Measurements from ENCODE around the gene PHETA1. TPM values are rescaled to one million over a fixed set of nuclear protein-coding genes. Genes with fewer than 3 reads are reported as not detected.
"Not testable (repeated sequence)": the region's sequence is repeated elsewhere in the genome, so short reads cannot be mapped to it uniquely, and the experiment has no call there.

PHETA1 gene
- total and polyA plus RNA-seq, 5 donors from 2014 or later = 0.34 to 2.4 (median 1.1) TPM

DNA sequence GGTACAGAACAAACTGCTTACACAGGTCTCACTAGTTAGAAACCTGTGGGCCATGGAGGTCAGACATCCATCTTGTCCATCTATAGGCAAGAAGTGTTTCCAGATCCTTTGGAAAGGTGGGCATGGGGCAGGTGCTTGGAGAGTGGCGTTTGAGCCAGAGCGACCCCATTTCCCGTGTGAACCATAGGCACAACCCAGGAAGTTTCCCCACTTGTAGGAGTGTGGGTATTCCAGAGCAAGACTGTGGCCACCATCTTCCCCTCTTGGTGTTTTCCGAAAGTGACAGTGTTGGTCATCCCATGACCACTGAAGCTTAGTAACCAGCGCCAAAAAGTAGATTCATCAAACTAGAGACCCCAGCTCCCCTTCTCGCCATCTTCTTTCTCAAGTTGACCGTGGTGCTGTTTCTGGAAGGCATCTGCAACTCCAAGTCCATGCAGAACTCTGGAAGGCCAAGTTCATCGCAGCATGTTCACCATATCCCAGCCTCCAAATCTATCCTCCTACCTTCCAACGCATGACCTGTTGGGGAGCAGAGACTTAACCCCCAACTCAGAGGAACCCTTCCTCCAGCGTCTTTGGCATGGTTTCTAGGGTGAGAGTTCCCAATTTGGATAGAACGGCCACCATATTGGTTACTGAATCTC lies 19.7 kb downstream of the PHETA1 start:
- Histone ChIP-seq H3K36me3 (ENCODE audit: control insufficient read depth, insufficient read depth, low read length) (no peaks in the 10 kb centered on the region), H3K9me3 (ENCODE audit: control insufficient read depth in 2 of 2, low read length in 2 of 2) (no peaks in the 10 kb centered on the region), H3K4me1 (ENCODE audit: control insufficient read depth, insufficient read depth, low read length, poor library complexity, severe bottlenecking) (no peaks in the 10 kb centered on the region), H3K4me3 (ENCODE audit: low read depth, low read length) (no peak overlapping the region), H3K27me3 (ENCODE audit: control insufficient read depth, insufficient read depth, low read length) (no peaks in the 10 kb centered on the region), H3K27ac (ENCODE audit: insufficient read depth, low read length, poor library complexity, severe bottlenecking) (no peak overlapping the region)
- H3K4me1 Mint-ChIP-seq = no peaks in the 10 kb centered on the region
- H3K27me3 Mint-ChIP-seq = no peaks in the 10 kb centered on the region
- H3K36me3 Mint-ChIP-seq = no peaks in the 10 kb centered on the region
- no peak overlapping the region for H3K4me3 Mint-ChIP-seq
- ATAC-seq (ENCODE audit: low read depth in 2 of 2) (no peak), DNase-seq (no peak)
- peaks cover 0 to 12% (median 2%) of the 10 kb centered on the region in 7 donors for H3K9me3 Mint-ChIP-seq
- H3K27ac Mint-ChIP-seq = no peak overlapping the region

DNA sequence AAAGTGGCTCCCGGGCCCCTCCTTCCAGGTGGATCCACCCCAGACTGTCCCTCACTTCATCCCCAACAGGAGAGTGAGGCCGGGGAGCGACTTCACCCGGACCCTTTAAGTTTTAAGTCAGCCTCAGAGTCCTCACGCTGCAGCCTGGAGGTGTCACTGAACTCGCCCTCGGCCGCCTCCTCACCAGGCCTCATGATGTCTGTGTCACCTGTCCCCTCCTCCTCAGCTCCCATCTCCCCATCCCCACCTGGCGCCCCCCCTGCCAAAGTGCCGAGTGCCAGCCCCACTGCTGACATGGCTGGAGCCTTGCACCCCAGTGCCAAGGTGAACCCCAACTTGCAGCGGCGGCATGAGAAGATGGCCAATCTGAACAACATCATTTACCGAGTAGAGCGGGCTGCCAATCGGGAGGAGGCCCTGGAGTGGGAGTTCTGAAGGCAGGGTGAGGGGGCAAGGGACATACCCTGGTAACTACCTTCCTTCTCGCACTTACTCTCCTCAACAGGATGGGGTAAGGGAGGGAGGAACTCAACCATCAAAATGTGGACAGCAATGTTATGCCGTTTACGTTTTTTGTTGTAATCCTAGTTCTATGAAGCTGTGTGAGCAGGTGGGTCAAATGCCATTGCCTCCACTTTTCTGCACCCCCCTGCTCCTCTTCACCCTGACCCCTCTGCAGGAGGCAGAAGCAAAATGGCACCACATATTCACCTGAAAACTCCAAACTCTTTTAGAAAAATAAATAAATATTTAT lies 20.8 kb downstream of the PHETA1 start:
- Mint-ChIP-seq H3K27me3 (no peaks in the 10 kb centered on the region), H3K4me3 (no peak overlapping the region), H3K36me3 (no peaks in the 10 kb centered on the region), H3K27ac (no peak overlapping the region), H3K4me1 (no peaks in the 10 kb centered on the region), H3K9me3 (peaks cover 0 to 12% (median 3%) of the 10 kb centered on the region in 7 donors)
- no peaks in the 10 kb centered on the region for H3K36me3 ChIP-seq (ENCODE audit: control insufficient read depth, insufficient read depth, low read length)
- no peaks in the 10 kb centered on the region for H3K4me1 ChIP-seq (ENCODE audit: control insufficient read depth, insufficient read depth, low read length, poor library complexity, severe bottlenecking)
- ATAC-seq (ENCODE audit: low read depth in 2 of 2) (no peak), DNase-seq (no peak)
- no peak overlapping the region for H3K4me3 ChIP-seq (ENCODE audit: low read depth, low read length)
- no peaks in the 10 kb centered on the region for H3K9me3 ChIP-seq (ENCODE audit: control insufficient read depth in 2 of 2, low read length in 2 of 2)
- no peak overlapping the region for H3K27ac ChIP-seq (ENCODE audit: insufficient read depth, low read length, poor library complexity, severe bottlenecking)
- H3K27me3 ChIP-seq (ENCODE audit: control insufficient read depth, insufficient read depth, low read length) = no peaks in the 10 kb centered on the region

DNA sequence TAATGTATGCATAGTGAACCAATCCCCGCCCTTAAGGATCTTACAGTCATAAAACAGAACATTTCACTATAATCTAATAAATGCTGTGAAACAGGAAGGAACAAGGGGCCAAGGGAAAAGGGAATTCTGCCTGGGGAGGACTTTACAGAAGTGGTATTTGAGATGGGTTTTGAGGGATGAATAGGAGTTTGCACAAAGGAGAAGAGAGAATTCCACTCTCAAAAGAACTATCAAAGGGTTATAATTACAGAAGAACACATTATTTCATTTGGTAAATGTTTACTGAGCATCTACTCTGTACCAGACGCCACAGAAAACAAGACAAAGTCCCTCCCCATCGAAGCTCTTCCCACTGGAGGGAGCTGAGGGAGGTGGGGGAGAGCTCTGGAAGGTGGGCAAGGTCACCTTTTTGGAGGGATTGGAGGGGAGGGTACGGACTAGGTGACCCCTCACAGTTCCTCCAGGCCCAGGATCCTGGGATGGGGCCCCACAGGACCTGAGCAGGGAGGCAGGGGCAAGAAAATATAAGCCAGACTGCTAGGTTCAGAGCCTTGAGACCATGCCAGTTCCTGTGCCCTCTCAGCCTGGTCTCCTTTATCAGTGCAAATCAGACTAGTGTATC lies 24.5 kb downstream of the PHETA1 start:
- H3K4me3 ChIP-seq (ENCODE audit: low read depth, low read length) = no peak overlapping the region
- no peak for DNase-seq
- Mint-ChIP-seq H3K4me3 (no peak overlapping the region), H3K9me3 (peaks cover 0 to 12% (median 2%) of the 10 kb centered on the region in 7 donors), H3K27me3 (peaks cover 4% of the 10 kb centered on the region), H3K4me1 (no peaks in the 10 kb centered on the region), H3K27ac (no peak overlapping the region), H3K36me3 (no peaks in the 10 kb centered on the region)
- no peaks in the 10 kb centered on the region for H3K27me3 ChIP-seq (ENCODE audit: control insufficient read depth, insufficient read depth, low read length)
- no peak for ATAC-seq (ENCODE audit: low read depth in 2 of 2)
- no peaks in the 10 kb centered on the region for H3K4me1 ChIP-seq (ENCODE audit: control insufficient read depth, insufficient read depth, low read length, poor library complexity, severe bottlenecking)
- no peaks in the 10 kb centered on the region for H3K9me3 ChIP-seq (ENCODE audit: control insufficient read depth in 2 of 2, low read length in 2 of 2)
- no peak overlapping the region for H3K27ac ChIP-seq (ENCODE audit: insufficient read depth, low read length, poor library complexity, severe bottlenecking)
- no peaks in the 10 kb centered on the region for H3K36me3 ChIP-seq (ENCODE audit: control insufficient read depth, insufficient read depth, low read length)

DNA sequence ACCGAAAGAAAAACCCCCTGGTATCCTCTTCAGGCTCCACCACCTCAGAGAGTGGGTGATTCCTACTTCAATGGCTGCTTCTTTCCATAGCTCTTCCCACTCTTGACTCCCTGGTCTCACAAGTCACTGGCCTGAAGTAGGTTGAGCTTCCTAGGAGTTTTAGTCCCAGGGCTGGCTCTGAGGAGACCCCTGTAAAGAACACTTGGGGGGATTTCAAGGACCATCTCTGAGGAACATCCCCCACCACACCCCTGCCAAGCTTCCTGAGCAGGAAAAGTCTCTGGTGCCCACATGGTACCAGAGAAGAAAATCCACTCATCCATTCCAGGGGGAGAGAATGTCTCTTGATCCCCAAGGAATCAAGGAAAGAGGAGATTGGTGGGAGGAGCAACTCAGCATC lies 25.7 kb downstream of the PHETA1 start:
- Histone ChIP-seq H3K36me3 (ENCODE audit: control insufficient read depth, insufficient read depth, low read length) (no peaks in the 10 kb centered on the region), H3K27ac (ENCODE audit: insufficient read depth, low read length, poor library complexity, severe bottlenecking) (no peak overlapping the region), H3K4me3 (ENCODE audit: low read depth, low read length) (no peak overlapping the region), H3K9me3 (ENCODE audit: control insufficient read depth in 2 of 2, low read length in 2 of 2) (no peaks in the 10 kb centered on the region), H3K4me1 (ENCODE audit: control insufficient read depth, insufficient read depth, low read length, poor library complexity, severe bottlenecking) (no peaks in the 10 kb centered on the region), H3K27me3 (ENCODE audit: control insufficient read depth, insufficient read depth, low read length) (no peaks in the 10 kb centered on the region)
- no peaks in the 10 kb centered on the region for H3K4me1 Mint-ChIP-seq
- ATAC-seq (ENCODE audit: low read depth in 2 of 2) (no peak), DNase-seq (no peak)
- no peak overlapping the region for H3K27ac Mint-ChIP-seq
- H3K4me3 Mint-ChIP-seq = no peak overlapping the region
- H3K36me3 Mint-ChIP-seq = no peaks in the 10 kb centered on the region
- peaks cover 7% of the 10 kb centered on the region for H3K27me3 Mint-ChIP-seq
- peaks cover 0 to 4% (median 2%) of the 10 kb centered on the region in 7 donors for H3K9me3 Mint-ChIP-seq

DNA sequence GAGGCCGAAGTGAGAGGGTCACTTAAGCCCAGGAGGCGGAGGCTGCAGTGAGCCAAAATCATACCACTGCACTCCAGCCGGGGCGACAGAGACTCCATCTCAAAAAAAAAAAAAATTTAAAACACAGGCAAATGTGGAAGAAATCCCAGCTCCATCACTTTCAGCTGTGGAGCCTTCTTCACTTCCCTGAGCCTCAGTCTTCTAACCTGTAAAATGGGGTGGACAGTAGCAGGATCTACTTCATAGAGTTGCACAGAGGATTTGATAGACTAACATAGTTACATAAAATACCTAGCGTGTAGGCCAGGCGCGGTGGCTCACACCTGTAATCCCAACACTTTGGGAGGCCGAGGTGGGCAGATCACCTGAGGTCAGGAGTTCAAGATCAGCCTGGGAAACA lies 26.5 kb downstream of the PHETA1 start:
- no peak for DNase-seq
- Mint-ChIP-seq H3K4me3 (no peak overlapping the region), H3K36me3 (no peaks in the 10 kb centered on the region), H3K27ac (no peak overlapping the region), H3K27me3 (peaks cover 7% of the 10 kb centered on the region), H3K9me3 (peaks cover 0 to 4% (median 2%) of the 10 kb centered on the region in 7 donors), H3K4me1 (no peaks in the 10 kb centered on the region)
- ATAC-seq (ENCODE audit: low read depth in 2 of 2) = no peak
- Histone ChIP-seq H3K36me3 (ENCODE audit: control insufficient read depth, insufficient read depth, low read length) (no peaks in the 10 kb centered on the region), H3K27ac (ENCODE audit: insufficient read depth, low read length, poor library complexity, severe bottlenecking) (no peak overlapping the region), H3K27me3 (ENCODE audit: control insufficient read depth, insufficient read depth, low read length) (no peaks in the 10 kb centered on the region), H3K4me3 (ENCODE audit: low read depth, low read length) (no peak overlapping the region), H3K9me3 (ENCODE audit: control insufficient read depth in 2 of 2, low read length in 2 of 2) (no peaks in the 10 kb centered on the region), H3K4me1 (ENCODE audit: control insufficient read depth, insufficient read depth, low read length, poor library complexity, severe bottlenecking) (no peaks in the 10 kb centered on the region)

DNA sequence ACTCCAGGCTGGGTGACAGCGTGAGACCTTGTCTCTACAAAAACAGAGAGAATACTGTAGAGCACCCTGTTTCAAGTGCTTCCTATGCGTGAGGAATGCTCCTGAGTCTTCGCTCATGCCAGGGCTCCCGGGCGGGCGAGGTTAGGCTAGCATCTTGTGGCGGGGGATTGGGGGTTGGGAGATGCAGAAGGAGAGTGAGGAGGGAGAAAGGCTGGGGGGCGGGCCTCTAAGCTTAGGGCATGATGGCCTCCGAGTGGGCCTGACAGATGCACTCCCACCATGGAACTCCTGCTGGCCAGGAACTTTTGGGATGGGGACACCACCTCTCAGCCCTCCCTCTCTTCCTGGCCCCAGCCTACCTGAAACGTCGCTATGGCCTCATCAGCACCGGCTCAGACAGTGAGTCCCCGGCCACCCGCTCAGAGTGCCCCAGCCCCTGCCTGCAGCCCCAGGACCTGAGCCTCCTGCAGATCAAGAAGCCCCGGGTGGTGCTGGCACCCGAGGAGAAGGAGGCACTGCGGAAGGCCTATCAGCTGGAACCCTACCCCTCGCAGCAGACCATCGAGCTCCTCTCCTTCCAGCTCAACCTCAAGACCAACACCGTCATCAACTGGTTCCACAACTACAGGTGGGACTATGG lies 27.3 kb downstream of the PHETA1 start:
- no peak overlapping the region for H3K27ac ChIP-seq (ENCODE audit: insufficient read depth, low read length, poor library complexity, severe bottlenecking)
- Mint-ChIP-seq H3K4me3 (no peak overlapping the region), H3K9me3 (peaks cover 0 to 4% (median 1%) of the 10 kb centered on the region in 7 donors), H3K4me1 (no peaks in the 10 kb centered on the region), H3K36me3 (no peaks in the 10 kb centered on the region), H3K27me3 (peaks cover 7% of the 10 kb centered on the region), H3K27ac (no peak overlapping the region)
- H3K4me1 ChIP-seq (ENCODE audit: control insufficient read depth, insufficient read depth, low read length, poor library complexity, severe bottlenecking) = no peaks in the 10 kb centered on the region
- H3K36me3 ChIP-seq (ENCODE audit: control insufficient read depth, insufficient read depth, low read length) = no peaks in the 10 kb centered on the region
- no peak overlapping the region for H3K4me3 ChIP-seq (ENCODE audit: low read depth, low read length)
- no peaks in the 10 kb centered on the region for H3K27me3 ChIP-seq (ENCODE audit: control insufficient read depth, insufficient read depth, low read length)
- DNase-seq = no peak
- no peak for ATAC-seq (ENCODE audit: low read depth in 2 of 2)
- H3K9me3 ChIP-seq (ENCODE audit: control insufficient read depth in 2 of 2, low read length in 2 of 2) = no peaks in the 10 kb centered on the region

DNA sequence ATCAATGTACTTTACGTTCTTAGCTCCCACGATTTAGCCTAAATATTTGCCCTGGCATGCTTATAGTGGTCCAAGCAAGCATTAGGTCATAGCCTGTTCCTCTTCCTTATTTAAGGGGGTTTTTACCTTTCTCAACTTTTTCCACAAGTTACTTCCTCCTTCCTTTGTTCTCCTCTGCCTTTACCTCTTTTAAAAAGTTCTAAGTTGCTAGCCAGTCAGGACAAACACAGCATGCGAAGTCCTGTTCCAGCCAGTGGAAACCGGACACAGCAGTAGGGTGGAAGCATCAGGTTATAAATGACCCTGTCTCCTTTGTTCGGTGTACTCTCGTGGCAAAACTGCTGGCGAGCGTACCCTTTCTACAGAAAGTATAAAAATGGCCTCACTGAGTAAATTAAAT lies 28.2 kb downstream of the PHETA1 start:
- H3K4me3 ChIP-seq (ENCODE audit: low read depth, low read length); H3K9me3 ChIP-seq (ENCODE audit: control insufficient read depth in 2 of 2, low read length in 2 of 2); H3K27me3 Mint-ChIP-seq; H3K27me3 ChIP-seq (ENCODE audit: control insufficient read depth, insufficient read depth, low read length); H3K4me3 Mint-ChIP-seq; H3K27ac Mint-ChIP-seq; H3K27ac ChIP-seq (ENCODE audit: insufficient read depth, low read length, poor library complexity, severe bottlenecking); H3K4me1 Mint-ChIP-seq; H3K9me3 Mint-ChIP-seq; H3K36me3 ChIP-seq (ENCODE audit: control insufficient read depth, insufficient read depth, low read length); H3K36me3 Mint-ChIP-seq; H3K4me1 ChIP-seq (ENCODE audit: control insufficient read depth, insufficient read depth, low read length, poor library complexity, severe bottlenecking); DNase-seq; ATAC-seq (ENCODE audit: low read depth in 2 of 2): not testable (repeated sequence)

All from CD4-positive, CD25-positive, alpha-beta regulatory T cell (primary cell).